Measurements from ENCODE around the gene ZSWIM4. TPM values are rescaled to one million over a fixed set of nuclear protein-coding genes. Genes with fewer than 3 reads are reported as not detected.

Gene ZSWIM4
- total and polyA plus RNA-seq, 2 of the 13 experiments (the other 11 are each of a cell fraction or from before 2014, with no cell fraction given), result 0.33 to 0.86 TPM

- TF ChIP-seq ZNF75D (CRISPR knock-in tag; IDR thresholded peaks at IDR 0.05; ENCODE audit: borderline replicate concordance) (no peak), ZBTB2 (CRISPR knock-in tag; IDR thresholded peaks at IDR 0.05; ENCODE audit: low read depth) (no peak), FOXA1 (IDR thresholded peaks at IDR 0.05) (no peak), FOXA1 (CRISPR knock-in tag; IDR thresholded peaks at IDR 0.05) (no peak), ZNF572 (CRISPR knock-in tag; IDR thresholded peaks at IDR 0.05) (no peak), ZNF672 (CRISPR knock-in tag; IDR thresholded peaks at IDR 0.05) (no peak), TERF1 (CRISPR knock-in tag; IDR thresholded peaks at IDR 0.05) (no peak), ZNF253 (CRISPR knock-in tag; IDR thresholded peaks at IDR 0.05; ENCODE audit: borderline replicate concordance) (0 out of 2 replicates have a peak, but pooled peaks have one; percentile 16), HNRNPL (IDR thresholded peaks at IDR 0.05; ENCODE audit: low read depth, low read length) (peak; percentile 90), KAT7 (CRISPR knock-in tag; IDR thresholded peaks at IDR 0.05; ENCODE audit: borderline replicate concordance) (no peak), TCF12 (IDR thresholded peaks at IDR 0.05) (no peak), TCF12 (CRISPR knock-in tag; IDR thresholded peaks at IDR 0.05) (no peak), MEIS2 (CRISPR knock-in tag; IDR thresholded peaks at IDR 0.05) (no peak), POLR2A (IDR thresholded peaks at IDR 0.05; ENCODE audit: insufficient read depth in 1 of 2, low read depth in 2 of 2, low read length in 2 of 2) (peak in 1 of 2 experiments; percentile 9; a peak in 1 of 4 replicates), IKZF1 (IDR thresholded peaks at IDR 0.05) (no peak), ZNF800 (CRISPR knock-in tag; IDR thresholded peaks at IDR 0.05) (no peak), ZNF101 (CRISPR knock-in tag; IDR thresholded peaks at IDR 0.05; ENCODE audit: borderline replicate concordance, low read depth) (no peak), TFE3 (CRISPR knock-in tag; IDR thresholded peaks at IDR 0.05) (no peak), NR2F2 (IDR thresholded peaks at IDR 0.05; ENCODE audit: borderline replicate concordance, low read depth) (no peak), ZNF720 (CRISPR knock-in tag; IDR thresholded peaks at IDR 0.05) (no peak), U2AF1 (optimal IDR thresholded peaks at IDR 0.05; ENCODE audit: low read depth, low read length) (no peak), ZNF138 (CRISPR knock-in tag; IDR thresholded peaks at IDR 0.05; ENCODE audit: low read depth) (no peak), THAP7 (CRISPR knock-in tag; IDR thresholded peaks at IDR 0.05) (no peak), NCOA1 (CRISPR knock-in tag; IDR thresholded peaks at IDR 0.05) (no peak), RNF2 (conservative IDR thresholded peaks at IDR 0.05; ENCODE audit: low read depth) (no peak), ZNF33B (CRISPR knock-in tag; IDR thresholded peaks at IDR 0.05) (no peak)
These were observed 46.1 kb downstream of the ZSWIM4 start (continued) for GRCh38 chr19:13841086-13841961.
